GM19372 (cell line): ENCODE results near the gene PRDX3.
"Not testable (repeated sequence)": the region's sequence is repeated elsewhere in the genome, so short reads cannot be mapped to it uniquely, and the experiment has no call there.

ENCODE experiments used
- ATAC-seq: cut with Tn5 transposase; IDR thresholded peaks from one replicate; pipeline ENCODE4 v1.9.1; 2021; ENCODE audit warnings: mild to moderate bottlenecking, low read depth, moderate library complexity; ENCODE audit not compliant: unreplicated experiment

Gene PRDX3

DNA sequence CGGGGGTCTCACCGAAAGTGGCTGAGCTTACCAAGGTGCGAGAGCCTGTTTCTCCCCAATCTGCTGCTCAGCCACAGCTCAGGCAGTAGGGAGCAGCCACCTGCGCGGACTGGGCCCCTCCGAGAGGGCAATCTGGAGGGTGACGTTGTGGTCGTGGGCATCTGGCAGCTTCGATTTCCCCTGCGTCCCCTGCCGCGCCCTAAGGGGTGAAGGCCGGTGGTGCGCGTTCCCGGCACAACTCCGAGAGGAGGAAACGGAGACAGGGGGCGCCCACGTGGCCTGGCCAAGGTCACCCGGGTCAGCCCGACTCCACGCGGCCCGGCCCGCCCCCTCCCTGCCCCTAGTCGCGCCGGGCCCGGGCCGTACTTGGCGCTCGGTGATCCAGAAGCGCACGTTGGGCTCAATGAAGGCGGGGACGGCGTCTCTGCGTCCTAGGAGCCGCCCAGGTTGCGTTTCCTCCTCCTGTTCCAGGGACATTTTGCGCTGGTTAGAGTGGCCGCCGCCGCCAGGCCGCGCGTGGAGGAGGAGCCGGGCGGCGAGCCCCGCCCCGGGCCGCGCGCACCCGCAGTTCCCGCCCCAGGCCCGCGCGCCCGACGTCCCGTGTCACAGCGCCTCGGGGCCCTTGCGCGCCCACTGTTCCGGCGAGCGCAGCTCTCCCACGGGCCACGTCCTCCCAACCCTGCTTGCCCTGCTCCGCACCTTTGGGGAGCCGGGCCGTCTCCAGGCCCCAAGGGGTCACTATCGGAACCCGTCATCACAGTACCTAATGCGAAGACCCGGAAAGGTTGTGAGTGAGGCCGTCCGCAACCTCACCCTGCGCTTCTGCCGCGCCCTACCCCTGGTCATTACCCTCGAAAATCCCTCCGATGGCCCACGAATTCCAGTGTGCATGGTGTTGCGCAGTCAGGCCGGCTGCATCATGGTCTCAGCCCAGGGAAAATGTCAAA, 13.2 kb downstream of the PRDX3 start, which contains the start of gene SFXN4:
SFXN4 (minus strand) TSS at position 544 of the 947 bp plus-strand sequence; CDS start at position 477, 67 bp downstream.
- ATAC-seq, result peak; percentile 88

DNA sequence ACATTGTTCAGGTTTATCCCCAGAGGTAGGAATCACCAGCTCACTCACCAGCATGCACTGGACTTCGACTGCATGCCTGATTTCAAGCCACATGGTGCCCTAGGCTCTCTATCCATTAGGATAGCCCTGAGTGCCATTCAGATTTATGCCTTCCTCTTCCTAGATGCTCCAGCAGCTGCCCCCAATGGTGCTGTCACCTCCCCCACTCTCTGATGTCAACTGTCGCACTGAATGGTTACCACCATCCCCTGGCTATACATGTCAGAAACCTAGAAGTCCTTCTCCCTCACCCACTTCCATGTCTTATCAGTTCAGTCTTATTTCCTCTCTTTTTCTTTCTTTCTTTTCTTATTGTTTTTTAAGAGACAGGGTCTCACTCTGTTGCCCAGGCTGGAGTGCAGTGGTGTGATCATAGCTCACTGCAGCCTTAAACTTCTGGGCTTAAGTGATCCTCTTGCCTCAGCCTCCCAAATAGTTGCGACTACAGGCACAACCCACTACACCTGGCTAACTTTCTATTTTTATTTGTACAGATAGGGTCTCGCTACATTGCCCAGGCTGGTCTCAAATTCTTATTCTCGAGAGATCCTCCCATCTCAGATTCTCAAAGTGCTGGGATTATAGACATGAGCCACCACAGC, 16.0 kb downstream of the PRDX3 start:
- ATAC-seq, result no peak

DNA sequence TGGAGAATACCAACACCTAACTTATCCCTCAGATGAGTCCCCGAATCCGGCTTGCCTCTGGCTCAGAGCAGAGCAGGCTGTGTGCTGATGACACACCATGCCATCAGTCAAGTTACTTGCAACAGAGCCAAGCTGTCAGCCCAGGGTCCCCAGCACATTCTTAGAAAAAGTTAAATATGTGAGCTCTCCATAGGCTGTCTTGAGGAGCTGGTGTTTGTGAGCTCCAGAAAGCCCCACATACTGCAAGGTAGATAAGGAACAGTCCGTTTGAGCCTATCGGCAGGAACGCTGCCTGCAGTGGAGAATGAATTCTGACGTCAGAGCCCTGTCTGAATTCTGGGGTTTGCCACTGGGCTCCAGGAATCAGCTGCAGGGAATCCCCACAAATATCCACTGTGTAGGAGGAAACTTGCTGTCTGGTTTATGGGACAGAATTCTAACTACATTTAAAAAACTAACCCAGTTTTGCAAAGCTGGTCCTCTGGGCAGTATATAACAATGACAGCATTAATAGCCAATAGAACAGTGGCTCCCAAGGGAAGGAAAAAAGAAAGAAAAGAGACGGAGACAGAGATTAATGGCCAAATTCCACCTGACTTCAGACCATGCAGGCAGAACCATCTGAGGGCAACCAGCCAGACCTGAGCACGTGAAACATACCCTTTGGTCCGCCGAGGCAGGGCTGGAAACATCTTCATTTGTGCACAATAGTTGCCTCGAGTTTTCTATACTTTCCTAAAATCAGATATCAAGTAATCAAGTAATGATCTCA, 16.7 kb downstream of the PRDX3 start:
- no peak for ATAC-seq

- no peak for ATAC-seq
These were observed 19.3 kb downstream of the PRDX3 start for GRCh38 chr10:119159332-119159731.

DNA sequence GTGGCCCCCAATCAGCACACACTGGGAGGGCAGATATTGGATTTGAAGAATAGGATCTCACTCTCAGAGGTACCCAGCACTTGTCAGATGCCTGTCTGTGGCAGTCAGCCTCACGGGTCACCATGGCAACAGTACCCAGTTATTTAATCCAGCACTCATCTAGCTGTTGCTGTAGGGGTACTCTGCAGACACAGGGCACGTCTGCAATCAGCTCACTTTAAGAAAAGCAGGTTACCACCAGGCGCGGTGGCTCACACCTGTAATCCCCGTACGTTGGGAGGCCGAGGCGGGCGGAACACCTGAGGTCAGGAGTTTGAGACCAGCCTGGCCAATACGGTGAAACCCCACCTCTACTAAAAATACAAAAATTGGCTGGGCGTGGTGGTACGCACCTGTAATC, 25.0 kb downstream of the PRDX3 start:
- ATAC-seq, result no peak

GRCh38 chr10:119153041-119153440, 25.6 kb downstream of the PRDX3 start:
- no peak for ATAC-seq

DNA sequence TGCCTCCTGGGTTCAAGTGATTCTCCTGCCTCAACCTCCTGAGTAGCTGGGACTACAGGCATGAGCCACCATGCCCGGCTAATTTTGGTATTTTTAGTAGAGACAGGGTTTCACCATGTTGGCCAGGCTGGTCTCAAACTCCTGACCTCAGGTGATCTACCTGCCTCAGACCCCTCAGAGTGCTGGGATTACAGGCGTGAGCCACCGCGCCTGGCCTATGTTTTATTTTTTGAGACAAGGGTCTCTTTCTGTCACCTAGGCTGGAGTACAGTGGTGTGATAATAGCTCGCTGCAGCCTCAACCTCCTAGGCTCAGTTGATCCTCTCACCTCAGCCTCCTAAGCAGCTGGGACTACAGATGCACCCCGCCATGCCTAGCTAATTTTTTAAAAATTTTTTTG, 27.0 kb downstream of the PRDX3 start:
- ATAC-seq, result not testable (repeated sequence)

DNA sequence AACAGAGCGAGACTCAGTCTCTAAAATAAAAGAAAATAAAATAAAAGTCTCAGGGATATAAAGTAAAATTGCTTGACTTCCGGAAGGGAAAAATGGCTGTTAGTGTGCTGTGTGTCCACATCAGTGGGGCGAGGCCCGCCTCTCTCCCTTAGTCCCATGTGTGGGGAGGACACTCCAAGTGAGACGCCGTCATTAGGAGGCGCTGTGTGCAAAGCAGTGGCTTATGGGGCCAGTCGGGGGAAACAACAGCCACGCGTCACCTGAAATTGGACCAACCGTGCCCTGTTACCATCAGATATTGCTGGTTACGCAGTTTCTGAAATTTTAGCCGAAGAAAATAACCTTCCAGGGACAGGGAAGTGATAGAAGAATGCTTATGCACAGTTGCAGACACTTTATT, 28.9 kb downstream of the PRDX3 start:
- no peak for ATAC-seq

GRCh38 chr10:119149157-119149556, 29.5 kb downstream of the PRDX3 start:
- ATAC-seq, result no peak

GRCh38 chr10:119143657-119144056, 35.0 kb downstream of the PRDX3 start:
- ATAC-seq, result no peak

DNA sequence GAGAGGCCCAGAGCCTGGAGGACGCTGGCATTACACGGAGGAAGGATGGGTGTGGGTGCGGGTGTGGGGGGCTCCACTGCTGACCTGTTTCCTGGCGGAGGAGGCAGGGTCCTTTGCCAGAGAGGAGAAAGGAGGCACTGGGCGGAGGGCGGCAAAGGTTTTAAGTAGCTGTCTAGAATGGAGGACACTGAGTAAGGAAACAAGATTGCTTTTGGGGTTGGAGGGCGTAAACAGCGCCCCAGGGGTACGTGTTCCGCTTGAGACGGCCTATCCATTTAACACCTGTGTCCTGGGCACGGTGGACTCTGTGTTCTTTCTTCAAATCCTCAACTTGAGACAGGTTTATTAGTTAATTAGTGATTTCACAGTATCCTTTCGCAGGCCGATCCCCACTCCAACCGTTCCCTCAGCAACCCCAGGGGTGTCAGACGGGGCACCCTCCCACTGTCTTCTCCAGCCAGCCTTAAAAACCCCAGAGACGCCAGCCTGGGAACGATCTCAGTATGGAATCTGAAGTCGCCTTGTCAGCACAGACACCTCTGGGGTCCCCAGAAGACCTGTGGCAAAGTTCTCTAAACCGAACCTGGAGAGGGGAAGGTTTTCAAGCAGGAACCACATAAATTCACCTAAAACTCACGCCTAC, 37.9 kb downstream of the PRDX3 start:
- ATAC-seq, result no peak

- ATAC-seq, result no peak
These were observed 39.0 kb downstream of the PRDX3 start for GRCh38 chr10:119139464-119140067.

DNA sequence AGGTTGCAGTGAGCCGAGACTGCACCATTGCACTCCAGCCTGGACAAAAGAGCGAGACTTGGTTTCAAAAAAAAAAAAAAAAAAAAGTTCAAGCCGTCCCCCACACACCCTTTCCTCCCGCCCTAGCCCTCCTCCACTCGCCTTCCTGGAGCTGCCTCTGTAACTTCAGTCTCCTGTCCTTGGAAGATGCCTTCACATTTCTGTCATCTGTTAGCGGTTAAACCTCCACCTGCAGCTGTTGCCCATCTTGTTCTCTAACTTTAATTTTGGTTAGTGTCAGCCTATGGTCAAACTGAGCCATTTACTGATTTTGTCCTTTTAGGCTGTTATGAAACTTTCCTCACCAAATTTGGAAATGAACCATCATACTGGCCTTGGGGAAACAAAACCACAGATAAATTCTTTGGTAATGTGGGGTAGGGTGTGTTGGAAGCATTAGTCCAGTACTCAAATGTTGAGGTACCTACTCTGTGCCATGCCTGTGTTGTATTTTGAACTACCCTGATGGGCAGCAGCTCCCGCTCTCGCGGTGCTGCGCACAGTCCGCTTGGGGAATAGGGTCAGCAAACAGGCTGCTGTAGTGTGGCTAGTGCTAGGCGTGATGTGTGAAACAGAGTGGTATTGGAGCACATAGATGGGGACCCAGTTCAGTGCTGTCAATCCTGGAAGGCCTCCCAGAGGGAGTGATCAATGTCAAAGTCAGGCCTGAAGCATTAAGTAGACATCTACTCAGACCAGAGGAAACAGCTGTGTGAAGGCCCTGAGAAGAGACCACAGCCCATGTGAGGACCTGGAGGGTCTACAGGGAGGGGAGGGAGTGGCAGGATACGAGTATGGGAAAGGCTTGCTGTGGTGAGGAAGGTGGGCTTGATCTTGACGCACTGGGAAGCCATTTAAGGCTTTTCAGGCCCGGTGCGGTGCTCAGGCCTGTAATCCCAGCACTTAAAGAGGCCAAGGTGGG, 40.0 kb downstream of the PRDX3 start:
- ATAC-seq, result no peak

GRCh38 chr10:119137878-119138277, 40.7 kb downstream of the PRDX3 start:
- not testable (repeated sequence) for ATAC-seq

- no peak for ATAC-seq
These were observed 42.5 kb downstream of the PRDX3 start for GRCh38 chr10:119136084-119136483.

GRCh38 chr10:119135513-119135881, 43.1 kb downstream of the PRDX3 start:
- ATAC-seq, result no peak

GRCh38 chr10:119133949-119134348, 44.7 kb downstream of the PRDX3 start:
- ATAC-seq, result no peak

DNA sequence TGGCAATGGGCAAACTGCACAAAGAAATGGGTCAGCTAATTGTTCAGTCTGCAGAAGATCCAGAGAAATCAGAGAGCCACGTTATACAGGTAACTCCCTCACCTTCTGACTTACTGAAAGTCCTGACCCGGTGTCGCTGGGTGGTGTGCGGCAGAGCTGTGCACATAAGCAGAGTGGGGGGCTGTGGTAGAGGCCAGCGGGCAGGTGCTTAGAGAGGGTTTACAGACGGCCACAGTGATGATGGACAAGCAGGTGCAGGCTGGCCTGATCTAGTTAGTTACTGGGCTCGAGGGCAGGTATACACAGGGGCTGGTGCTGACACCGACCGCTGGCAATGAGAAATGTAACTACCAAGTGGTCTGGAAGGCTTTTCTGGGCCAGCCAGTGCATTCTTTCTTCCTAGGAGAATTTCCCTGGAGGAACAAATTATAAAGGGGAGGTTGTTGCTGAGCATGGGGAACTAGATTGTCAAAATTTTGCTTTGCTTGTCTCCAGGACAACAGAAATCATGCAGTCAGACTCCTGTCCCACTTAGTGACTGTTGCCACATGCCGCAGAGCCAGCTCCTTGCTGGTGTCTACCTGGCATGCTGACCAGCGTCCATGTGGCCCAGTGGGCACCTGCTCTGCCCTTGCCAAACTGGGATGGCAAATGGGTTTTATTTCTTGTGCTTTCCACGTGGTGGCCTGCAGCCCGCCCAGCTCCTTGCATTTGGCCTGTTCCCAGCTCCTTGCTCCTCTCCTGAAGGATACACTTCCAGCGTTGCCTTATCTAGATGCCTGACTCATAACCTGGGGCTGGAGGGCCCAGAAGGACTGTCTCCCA, 45.9 kb downstream of the PRDX3 start:
- no peak for ATAC-seq
